GM12891 (cell line): ENCODE results near the gene SH2D4B.
A peak's percentile ranks its signal among the peaks of the same experiment; 100 is the strongest.

Source experiments
- DNase-seq: peaks from one replicate; pipeline ENCODE4 v3.0.0; 2011; ENCODE audit warnings: low spot score; ENCODE audit not compliant: insufficient read length
- FAIRE-seq: peaks from 2 replicates; lab custom pipeline; 2011; peaks lifted over from hg19 to GRCh38; lab: Jason Lieb, UNC
- PAX5 ChIP-seq: IDR thresholded peaks from 2 replicates; pipeline ENCODE4 v1.6.1; 2011; ENCODE audit warnings: low read length, moderate library complexity, mild to moderate bottlenecking; ENCODE audit not compliant: insufficient read depth, severe bottlenecking
- POLR2A ChIP-seq: IDR thresholded peaks from 2 replicates; pipeline ENCODE4 v1.6.1; 2011; ENCODE audit warnings: low read depth, low read length, control low read depth
- POLR2AphosphoS5 ChIP-seq: IDR thresholded peaks from 2 replicates; pipeline ENCODE4 v1.6.1; 2011; ENCODE audit warnings: low read depth, low read length, control low read depth
- POU2F2 ChIP-seq: IDR thresholded peaks from 2 replicates; pipeline ENCODE4 v1.6.1; 2011; ENCODE audit warnings: low read depth, mild to moderate bottlenecking, control low read depth, low read length, moderate library complexity
- SPI1 ChIP-seq: IDR thresholded peaks from 2 replicates; pipeline ENCODE4 v1.6.1; 2011; ENCODE audit warnings: low read depth, low read length, control low read depth
- TAF1 ChIP-seq: IDR thresholded peaks from 2 replicates; pipeline ENCODE4 v1.6.1; 2011; ENCODE audit warnings: low read depth, low read length, control low read depth

Gene SH2D4B

GRCh38 chr10:80515941-80516340, 21.8 kb upstream of the SH2D4B start:
- no peak for FAIRE-seq
- TF ChIP-seq TAF1 (no peak), POU2F2 (no peak), POLR2AphosphoS5 (no peak), PAX5 (no peak), POLR2A (no peak), SPI1 (no peak)
- DNase-seq = no peak

GRCh38 chr10:80516506-80517075, 21.1 kb upstream of the SH2D4B start:
- no peak for DNase-seq
- FAIRE-seq = no peak
- no peak for TF ChIP-seq POU2F2
- no peak for TF ChIP-seq POLR2A
- no peak for TF ChIP-seq PAX5
- no peak for TF ChIP-seq POLR2AphosphoS5
- TF ChIP-seq SPI1 = no peak
- no peak for TF ChIP-seq TAF1

GRCh38 chr10:80517416-80518142, 20.1 kb upstream of the SH2D4B start:
- FAIRE-seq = no peak
- no peak for TF ChIP-seq POLR2AphosphoS5
- no peak for DNase-seq

GRCh38 chr10:80518143-80518806, 19.4 kb upstream of the SH2D4B start:
- TF ChIP-seq PAX5 = no peak
- no peak for TF ChIP-seq POU2F2
- no peak for TF ChIP-seq TAF1
- no peak for TF ChIP-seq POLR2AphosphoS5
- no peak for TF ChIP-seq SPI1
- no peak for TF ChIP-seq POLR2A
- DNase-seq (no peak), FAIRE-seq (no peak)

- DNase-seq (no peak), FAIRE-seq (no peak)
- TF ChIP-seq SPI1 (peak; percentile 83), POLR2AphosphoS5 (no peak), TAF1 (no peak)
These were observed 18.8 kb upstream of the SH2D4B start for GRCh38 chr10:80518807-80519360.

- TF ChIP-seq SPI1 (no peak), POLR2AphosphoS5 (no peak), POLR2A (no peak), PAX5 (no peak), POU2F2 (no peak), TAF1 (no peak)
- FAIRE-seq (no peak), DNase-seq (no peak)
These were observed 17.6 kb upstream of the SH2D4B start for GRCh38 chr10:80519936-80520650.

GRCh38 chr10:80520661-80521470, 16.8 kb upstream of the SH2D4B start:
- DNase-seq = no peak
- TF ChIP-seq PAX5 = no peak
- no peak for TF ChIP-seq POLR2A
- TF ChIP-seq TAF1 = no peak
- no peak for TF ChIP-seq SPI1
- TF ChIP-seq POLR2AphosphoS5 = no peak
- no peak for TF ChIP-seq POU2F2
- no peak for FAIRE-seq

GRCh38 chr10:80522756-80523363, 14.8 kb upstream of the SH2D4B start:
- FAIRE-seq = peak; percentile 55
- no peak for DNase-seq
- TF ChIP-seq SPI1 (no peak), POU2F2 (no peak), POLR2A (no peak), POLR2AphosphoS5 (no peak), PAX5 (no peak), TAF1 (no peak)

GRCh38 chr10:80523773-80524172, 13.9 kb upstream of the SH2D4B start:
- DNase-seq = no peak
- no peak for FAIRE-seq
- TF ChIP-seq SPI1 = peak; percentile 10; the same call in 1 of the 2 replicates
- no peak for TF ChIP-seq POLR2A
- no peak for TF ChIP-seq POU2F2
- TF ChIP-seq PAX5 = no peak
- TF ChIP-seq POLR2AphosphoS5 = no peak
- no peak for TF ChIP-seq TAF1
